WTC11 (cell line): ENCODE results near the gene RCE1. TPM values are rescaled to one million over a fixed set of nuclear protein-coding genes. Genes with fewer than 3 reads are reported as not detected.

Source experiments
- ATAC-seq: fragments of 200-7000 bp; cut with Tn5 transposase; 2 replicates; pipeline ENCODE4 v1.10.0; 2021; ENCODE audit warnings: mild to moderate bottlenecking, moderate library complexity
- CTCF ChIA-PET: fragments of 300-600 bp; sonication (Branson Sonifier 250); formaldehyde crosslinking; loops from one replicate; lab custom pipeline; 2021; ENCODE audit warnings: antibody characterized with exemption; lab: Charles Lee
- POLR2A ChIA-PET: fragments of 350-600 bp; sonication (Branson Sonifier 250); formaldehyde crosslinking; loops from one replicate; lab custom pipeline; 2021; ENCODE audit warnings: antibody characterized with exemption; lab: Charles Lee
- DNase-seq: peaks from one replicate; pipeline ENCODE4 v3.0.0; 2021; ENCODE audit warnings: low spot score
- H3K27ac Mint-ChIP-seq: 2 replicates; pipeline ENCODE4 v1.8.0; 2021; ENCODE audit warnings: mixed read lengths
- H3K27me3 Mint-ChIP-seq: 2 replicates; pipeline ENCODE4 v1.8.0; 2021; ENCODE audit warnings: low read depth, mild to moderate bottlenecking, moderate library complexity, mixed read lengths
- H3K36me3 Mint-ChIP-seq: 2 replicates; pipeline ENCODE4 v1.8.0; 2021; ENCODE audit warnings: mixed read lengths
- H3K4me1 Mint-ChIP-seq: 2 replicates; pipeline ENCODE4 v1.8.0; 2022; ENCODE audit warnings: mixed read lengths
- H3K4me3 Mint-ChIP-seq: 2 replicates; pipeline ENCODE4 v1.8.0; 2021; ENCODE audit warnings: mild to moderate bottlenecking, moderate library complexity, mixed read lengths
- H3K9me3 Mint-ChIP-seq: 2 replicates; pipeline ENCODE4 v1.8.0; 2021; ENCODE audit warnings: mixed read lengths
- EMX1 ChIP-seq: fragments of 250-450 bp; sonication (Bioruptor Pico); IDR thresholded peaks from 2 replicates; pipeline ENCODE4 v1.8.0; 2021; ENCODE audit warnings: mild to moderate bottlenecking
- ESRRA ChIP-seq: sonication (generic); formaldehyde crosslinking; IDR thresholded peaks from 2 replicates; pipeline ENCODE4 v1.8.1; 2022; ENCODE audit warnings: mild to moderate bottlenecking, missing genetic modification reagents, borderline replicate concordance
- GABPB1 ChIP-seq: sonication (generic); formaldehyde crosslinking; IDR thresholded peaks from 2 replicates; pipeline ENCODE4 v1.8.1; 2023; ENCODE audit warnings: mild to moderate bottlenecking, missing genetic modification reagents
- GRHL2 ChIP-seq: fragments of 250-450 bp; sonication (Bioruptor Pico); IDR thresholded peaks from 2 replicates; pipeline ENCODE4 v1.8.0; 2022; ENCODE audit warnings: mild to moderate bottlenecking, moderate library complexity; ENCODE audit not compliant: insufficient replicate concordance, severe bottlenecking
- JUN ChIP-seq: sonication (generic); formaldehyde crosslinking; IDR thresholded peaks from 2 replicates; pipeline ENCODE4 v1.8.0; 2023; ENCODE audit warnings: mild to moderate bottlenecking, missing genetic modification reagents
- NR3C1 ChIP-seq: sonication (generic); formaldehyde crosslinking; conservative IDR thresholded peaks from 2 replicates; pipeline ENCODE4 v1.8.1; 2023; ENCODE audit warnings: low read depth, mild to moderate bottlenecking, missing genetic modification reagents
- RELA ChIP-seq: sonication (generic); formaldehyde crosslinking; IDR thresholded peaks from 2 replicates; pipeline ENCODE4 v1.8.1; 2022; ENCODE audit warnings: missing genetic modification reagents, mild to moderate bottlenecking, borderline replicate concordance
- ZNF138 ChIP-seq: sonication (generic); formaldehyde crosslinking; conservative IDR thresholded peaks from 2 replicates; pipeline ENCODE4 v1.8.1; 2022; ENCODE audit warnings: mild to moderate bottlenecking, moderate library complexity, missing genetic modification reagents
- ZNF671 ChIP-seq: fragments of 250-450 bp; sonication (Bioruptor Pico); IDR thresholded peaks from 2 replicates; pipeline ENCODE4 v1.8.0; 2021; ENCODE audit warnings: mild to moderate bottlenecking
- total RNA-seq: library from RNA; stranded (reverse); gene quantifications from 3 replicates; pipeline ENCODE4 v1.2.3, GENCODE V29; 2021
- TF ChIP-seq, protein P1 (sequence below): sonication (generic); formaldehyde crosslinking; IDR thresholded peaks from 2 replicates; pipeline ENCODE4 v1.8.0; 2022; ENCODE audit warnings: mild to moderate bottlenecking, missing genetic modification reagents
- TF ChIP-seq, protein P2 (sequence below): fragments of 250-450 bp; sonication (Bioruptor Pico); IDR thresholded peaks from 2 replicates; pipeline ENCODE4 v1.8.0; 2021; ENCODE audit warnings: mild to moderate bottlenecking
- TF ChIP-seq, protein P3 (sequence below): sonication (generic); formaldehyde crosslinking; IDR thresholded peaks from 2 replicates; pipeline ENCODE4 v1.8.0; 2023; ENCODE audit warnings: missing genetic modification reagents
- TF ChIP-seq, protein P4 (sequence below): sonication (generic); formaldehyde crosslinking; IDR thresholded peaks from 2 replicates; pipeline ENCODE4 v1.8.0; 2022; ENCODE audit warnings: missing genetic modification reagents
- TF ChIP-seq, protein P5 (sequence below): sonication (generic); formaldehyde crosslinking; IDR thresholded peaks from 2 replicates; pipeline ENCODE4 v1.8.1; 2023; ENCODE audit warnings: mild to moderate bottlenecking, missing genetic modification reagents
- TF ChIP-seq, protein P6 (sequence below): fragments of 250-450 bp; sonication (Bioruptor Pico); IDR thresholded peaks from 2 replicates; pipeline ENCODE4 v1.9.0; 2021; ENCODE audit warnings: mild to moderate bottlenecking
- TF ChIP-seq, protein P7 (sequence below): fragments of 250-450 bp; sonication (Bioruptor Pico); IDR thresholded peaks from 2 replicates; pipeline ENCODE4 v1.9.0; 2021; ENCODE audit warnings: mild to moderate bottlenecking

Gene RCE1
- total RNA-seq, 1 experiment from 2014 or later, result 34.6 TPM

DNA sequence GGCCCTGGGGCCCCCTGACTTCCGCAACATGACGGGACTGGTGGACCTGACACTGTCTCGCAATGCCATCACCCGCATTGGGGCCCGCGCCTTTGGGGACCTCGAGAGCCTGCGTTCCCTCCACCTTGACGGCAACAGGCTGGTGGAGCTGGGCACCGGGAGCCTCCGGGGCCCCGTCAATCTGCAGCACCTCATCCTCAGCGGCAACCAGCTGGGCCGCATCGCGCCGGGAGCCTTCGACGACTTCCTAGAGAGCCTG, 14.6 kb downstream of the RCE1 start:
- TF ChIP-seq ZNF138 (CRISPR knock-in tag) (no peak), NR3C1 (CRISPR knock-in tag) (no peak), EMX1 (CRISPR knock-in tag) (no peak), GABPB1 (no peak), ESRRA (no peak), RELA (CRISPR knock-in tag) (no peak), ZNF671 (CRISPR knock-in tag) (no peak), GRHL2 (CRISPR knock-in tag) (no peak), JUN (no peak)
- TF ChIP-seq, protein P1, sequence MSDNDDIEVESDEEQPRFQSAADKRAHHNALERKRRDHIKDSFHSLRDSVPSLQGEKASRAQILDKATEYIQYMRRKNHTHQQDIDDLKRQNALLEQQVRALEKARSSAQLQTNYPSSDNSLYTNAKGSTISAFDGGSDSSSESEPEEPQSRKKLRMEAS (CRISPR knock-in tag), result no peak
- TF ChIP-seq, protein P2, sequence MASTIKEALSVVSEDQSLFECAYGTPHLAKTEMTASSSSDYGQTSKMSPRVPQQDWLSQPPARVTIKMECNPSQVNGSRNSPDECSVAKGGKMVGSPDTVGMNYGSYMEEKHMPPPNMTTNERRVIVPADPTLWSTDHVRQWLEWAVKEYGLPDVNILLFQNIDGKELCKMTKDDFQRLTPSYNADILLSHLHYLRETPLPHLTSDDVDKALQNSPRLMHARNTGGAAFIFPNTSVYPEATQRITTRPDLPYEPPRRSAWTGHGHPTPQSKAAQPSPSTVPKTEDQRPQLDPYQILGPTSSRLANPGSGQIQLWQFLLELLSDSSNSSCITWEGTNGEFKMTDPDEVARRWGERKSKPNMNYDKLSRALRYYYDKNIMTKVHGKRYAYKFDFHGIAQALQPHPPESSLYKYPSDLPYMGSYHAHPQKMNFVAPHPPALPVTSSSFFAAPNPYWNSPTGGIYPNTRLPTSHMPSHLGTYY (CRISPR knock-in tag), result no peak
- TF ChIP-seq, protein P3, sequence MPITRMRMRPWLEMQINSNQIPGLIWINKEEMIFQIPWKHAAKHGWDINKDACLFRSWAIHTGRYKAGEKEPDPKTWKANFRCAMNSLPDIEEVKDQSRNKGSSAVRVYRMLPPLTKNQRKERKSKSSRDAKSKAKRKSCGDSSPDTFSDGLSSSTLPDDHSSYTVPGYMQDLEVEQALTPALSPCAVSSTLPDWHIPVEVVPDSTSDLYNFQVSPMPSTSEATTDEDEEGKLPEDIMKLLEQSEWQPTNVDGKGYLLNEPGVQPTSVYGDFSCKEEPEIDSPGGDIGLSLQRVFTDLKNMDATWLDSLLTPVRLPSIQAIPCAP (CRISPR knock-in tag), result no peak
- TF ChIP-seq, protein P4, sequence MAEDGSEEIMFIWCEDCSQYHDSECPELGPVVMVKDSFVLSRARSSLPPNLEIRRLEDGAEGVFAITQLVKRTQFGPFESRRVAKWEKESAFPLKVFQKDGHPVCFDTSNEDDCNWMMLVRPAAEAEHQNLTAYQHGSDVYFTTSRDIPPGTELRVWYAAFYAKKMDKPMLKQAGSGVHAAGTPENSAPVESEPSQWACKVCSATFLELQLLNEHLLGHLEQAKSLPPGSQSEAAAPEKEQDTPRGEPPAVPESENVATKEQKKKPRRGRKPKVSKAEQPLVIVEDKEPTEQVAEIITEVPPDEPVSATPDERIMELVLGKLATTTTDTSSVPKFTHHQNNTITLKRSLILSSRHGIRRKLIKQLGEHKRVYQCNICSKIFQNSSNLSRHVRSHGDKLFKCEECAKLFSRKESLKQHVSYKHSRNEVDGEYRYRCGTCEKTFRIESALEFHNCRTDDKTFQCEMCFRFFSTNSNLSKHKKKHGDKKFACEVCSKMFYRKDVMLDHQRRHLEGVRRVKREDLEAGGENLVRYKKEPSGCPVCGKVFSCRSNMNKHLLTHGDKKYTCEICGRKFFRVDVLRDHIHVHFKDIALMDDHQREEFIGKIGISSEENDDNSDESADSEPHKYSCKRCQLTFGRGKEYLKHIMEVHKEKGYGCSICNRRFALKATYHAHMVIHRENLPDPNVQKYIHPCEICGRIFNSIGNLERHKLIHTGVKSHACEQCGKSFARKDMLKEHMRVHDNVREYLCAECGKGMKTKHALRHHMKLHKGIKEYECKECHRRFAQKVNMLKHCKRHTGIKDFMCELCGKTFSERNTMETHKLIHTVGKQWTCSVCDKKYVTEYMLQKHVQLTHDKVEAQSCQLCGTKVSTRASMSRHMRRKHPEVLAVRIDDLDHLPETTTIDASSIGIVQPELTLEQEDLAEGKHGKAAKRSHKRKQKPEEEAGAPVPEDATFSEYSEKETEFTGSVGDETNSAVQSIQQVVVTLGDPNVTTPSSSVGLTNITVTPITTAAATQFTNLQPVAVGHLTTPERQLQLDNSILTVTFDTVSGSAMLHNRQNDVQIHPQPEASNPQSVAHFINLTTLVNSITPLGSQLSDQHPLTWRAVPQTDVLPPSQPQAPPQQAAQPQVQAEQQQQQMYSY (CRISPR knock-in tag), result no peak
- TF ChIP-seq, protein P5, sequence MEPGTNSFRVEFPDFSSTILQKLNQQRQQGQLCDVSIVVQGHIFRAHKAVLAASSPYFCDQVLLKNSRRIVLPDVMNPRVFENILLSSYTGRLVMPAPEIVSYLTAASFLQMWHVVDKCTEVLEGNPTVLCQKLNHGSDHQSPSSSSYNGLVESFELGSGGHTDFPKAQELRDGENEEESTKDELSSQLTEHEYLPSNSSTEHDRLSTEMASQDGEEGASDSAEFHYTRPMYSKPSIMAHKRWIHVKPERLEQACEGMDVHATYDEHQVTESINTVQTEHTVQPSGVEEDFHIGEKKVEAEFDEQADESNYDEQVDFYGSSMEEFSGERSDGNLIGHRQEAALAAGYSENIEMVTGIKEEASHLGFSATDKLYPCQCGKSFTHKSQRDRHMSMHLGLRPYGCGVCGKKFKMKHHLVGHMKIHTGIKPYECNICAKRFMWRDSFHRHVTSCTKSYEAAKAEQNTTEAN, result no peak
- TF ChIP-seq, protein P6, sequence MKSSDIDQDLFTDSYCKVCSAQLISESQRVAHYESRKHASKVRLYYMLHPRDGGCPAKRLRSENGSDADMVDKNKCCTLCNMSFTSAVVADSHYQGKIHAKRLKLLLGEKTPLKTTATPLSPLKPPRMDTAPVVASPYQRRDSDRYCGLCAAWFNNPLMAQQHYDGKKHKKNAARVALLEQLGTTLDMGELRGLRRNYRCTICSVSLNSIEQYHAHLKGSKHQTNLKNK (CRISPR knock-in tag), result no peak
- TF ChIP-seq, protein P7, sequence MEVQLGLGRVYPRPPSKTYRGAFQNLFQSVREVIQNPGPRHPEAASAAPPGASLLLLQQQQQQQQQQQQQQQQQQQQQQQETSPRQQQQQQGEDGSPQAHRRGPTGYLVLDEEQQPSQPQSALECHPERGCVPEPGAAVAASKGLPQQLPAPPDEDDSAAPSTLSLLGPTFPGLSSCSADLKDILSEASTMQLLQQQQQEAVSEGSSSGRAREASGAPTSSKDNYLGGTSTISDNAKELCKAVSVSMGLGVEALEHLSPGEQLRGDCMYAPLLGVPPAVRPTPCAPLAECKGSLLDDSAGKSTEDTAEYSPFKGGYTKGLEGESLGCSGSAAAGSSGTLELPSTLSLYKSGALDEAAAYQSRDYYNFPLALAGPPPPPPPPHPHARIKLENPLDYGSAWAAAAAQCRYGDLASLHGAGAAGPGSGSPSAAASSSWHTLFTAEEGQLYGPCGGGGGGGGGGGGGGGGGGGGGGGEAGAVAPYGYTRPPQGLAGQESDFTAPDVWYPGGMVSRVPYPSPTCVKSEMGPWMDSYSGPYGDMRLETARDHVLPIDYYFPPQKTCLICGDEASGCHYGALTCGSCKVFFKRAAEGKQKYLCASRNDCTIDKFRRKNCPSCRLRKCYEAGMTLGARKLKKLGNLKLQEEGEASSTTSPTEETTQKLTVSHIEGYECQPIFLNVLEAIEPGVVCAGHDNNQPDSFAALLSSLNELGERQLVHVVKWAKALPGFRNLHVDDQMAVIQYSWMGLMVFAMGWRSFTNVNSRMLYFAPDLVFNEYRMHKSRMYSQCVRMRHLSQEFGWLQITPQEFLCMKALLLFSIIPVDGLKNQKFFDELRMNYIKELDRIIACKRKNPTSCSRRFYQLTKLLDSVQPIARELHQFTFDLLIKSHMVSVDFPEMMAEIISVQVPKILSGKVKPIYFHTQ, result no peak
- TF ChIP-seq, all 79 proteins: peak for 0
- no peaks in the 10 kb centered on the region for H3K27me3 Mint-ChIP-seq
- no peaks in the 10 kb centered on the region for H3K9me3 Mint-ChIP-seq
- CTCF ChIA-PET, result interaction anchor here (1.0 to 1.6 kb wide), 4 partner anchors 13 to 118 kb away, joined by 3 to 8 read pairs (median 4); no protein-coding TSS in a partner anchor
- H3K36me3 Mint-ChIP-seq, result no peaks in the 10 kb centered on the region
- H3K4me1 Mint-ChIP-seq, result peaks cover 13% of the 10 kb centered on the region
- DNase-seq (no peak), ATAC-seq (no peak)
- no peak overlapping the region for H3K27ac Mint-ChIP-seq
- H3K4me3 Mint-ChIP-seq, result peak overlapping the region; percentile 73
- POLR2A ChIA-PET, result interaction anchor here (0.5 to 2.6 kb wide), 2 partner anchors 15 to 1285 kb away, joined by 3 to 17 read pairs; partner anchors contain the start of gene RCE1
